K562 (cell line): Measurements from ENCODE around the gene SHC1. TPM values are rescaled to one million over a fixed set of nuclear protein-coding genes. Genes with fewer than 3 reads are reported as not detected.

Experiments
- CHD7 ChIP-seq: fragments of 200-600 bp; sonication (generic); IDR thresholded peaks from one replicate; pipeline ENCODE4 v1.6.1; 2012; ENCODE audit warnings: mild to moderate bottlenecking, low read depth, low read length, inconsistent platforms
- FOSL1 ChIP-seq: fragments of 200-800 bp; sonication (Bioruptor generic); conservative IDR thresholded peaks from 2 replicates; pipeline ENCODE4 v1.6.1; 2016; ENCODE audit warnings: missing genetic modification characterization, missing compliant biosample characterization
- FOXP4 ChIP-seq: sonication (generic); formaldehyde crosslinking; IDR thresholded peaks from 2 replicates; pipeline ENCODE4 v1.8.0; 2022; ENCODE audit warnings: mild to moderate bottlenecking, missing genetic modification reagents, borderline replicate concordance
- ILK ChIP-seq: fragments of 450-650 bp; IDR thresholded peaks from 2 replicates; pipeline ENCODE4 v1.6.1; 2016; ENCODE audit warnings: missing genetic modification characterization, low read depth, mild to moderate bottlenecking, missing compliant biosample characterization, moderate library complexity, borderline replicate concordance
- NR3C1 ChIP-seq: sonication (generic); formaldehyde crosslinking; IDR thresholded peaks from 2 replicates; pipeline ENCODE4 v1.8.1; 2022; ENCODE audit warnings: missing genetic modification reagents
- OTX1 ChIP-seq: fragments of 450-650 bp; formaldehyde crosslinking; IDR thresholded peaks from 2 replicates; pipeline ENCODE4 v1.4.0; 2022; ENCODE audit warnings: mild to moderate bottlenecking
- PML ChIP-seq: IDR thresholded peaks from 2 replicates; pipeline ENCODE4 v1.6.1; 2012; ENCODE audit warnings: low read length, inconsistent platforms
- TARDBP ChIP-seq: fragments of 450-650 bp; IDR thresholded peaks from 2 replicates; pipeline ENCODE4 v1.6.1; 2016
- UBTF ChIP-seq, 2 experiments: IDR thresholded peaks; 2 replicates each; pipeline ENCODE4 v1.6.1; 2012; ENCODE audit warnings: improper control_type of control experiment in 2 of 2, low read depth in 2 of 2, low read length in 2 of 2, borderline replicate concordance in 1 of 2
- ZNF511 ChIP-seq: sonication (generic); formaldehyde crosslinking; IDR thresholded peaks from 2 replicates; pipeline ENCODE4 v1.8.0; 2022; ENCODE audit warnings: mild to moderate bottlenecking, missing genetic modification reagents
- ZNF707 ChIP-seq: fragments of 250-450 bp; sonication (Bioruptor Pico); conservative IDR thresholded peaks from 2 replicates; pipeline ENCODE4 v1.8.0; 2022; ENCODE audit warnings: inconsistent platforms, mild to moderate bottlenecking, moderate library complexity
- polyA plus RNA-seq, 8 experiments: library from polyadenylated mRNA; depleted of rRNA in 4 of 8; stranded (reverse) in 5 of 8; unstranded in 3 of 8; fragments of >200 nt; fragmentation: Nextera tagmentation in 2 of 8; fragmentation: Illumina TruSeq in 1 of 8; extraction: Ambion mirVana in 2 of 8; extraction: Trizol in 1 of 8; gene quantifications; 2 replicates each; pipeline versions ENCODE4 v1.2.1 to v1.2.3, GENCODE V29; 2011 to 2014; ENCODE audit warnings: inconsistent platforms in 1 of 8, missing spikeins in 1 of 8
- total RNA-seq, 7 experiments: library from RNA; depleted of rRNA in 6 of 7; stranded (reverse); fragments of >200 nt in 6 of 7; fragmentation: Illumina TruSeq in 2 of 7; extraction: Trizol in 2 of 7; gene quantifications; 2 replicates each; pipeline versions ENCODE4 v1.2.1 to v1.2.3, GENCODE V29; 2011 to 2021; ENCODE audit warnings: low replicate concordance in 1 of 7

The SHC1 gene
- total and polyA plus RNA-seq, 9 of the 15 experiments (the other 6 are each of a cell fraction or from before 2014, with no cell fraction given): 4.1 to 113 (median 51.9) TPM

GRCh38 chr1:155003227-155003765 is 32.7 kb upstream of the SHC1 start (continued):
- no peak for TF ChIP-seq ZNF511
- no peak for TF ChIP-seq TARDBP
- TF ChIP-seq FOSL1 (tag): no peak
- TF ChIP-seq FOXP4 (CRISPR knock-in tag): no peak
- TF ChIP-seq OTX1 (CRISPR knock-in tag): no peak
- no peak for TF ChIP-seq NR3C1 (CRISPR knock-in tag)
- TF ChIP-seq CHD7: no peak
- no peak for TF ChIP-seq UBTF (IDR thresholded peaks at IDR 0.05; ENCODE audit: borderline replicate concordance in 1 of 2, low read depth in 2 of 2, low read length in 2 of 2)
- TF ChIP-seq ZNF707 (CRISPR knock-in tag): no peak
- 0 out of 2 replicates have a peak, but pooled peaks have one; percentile 9 for TF ChIP-seq PML
- no peak for TF ChIP-seq ILK (tag)
